GM21737 (cell line): Measurements from ENCODE around the gene SLC39A1.
"Not testable (repeated sequence)": the region's sequence is repeated elsewhere in the genome, so short reads cannot be mapped to it uniquely, and the experiment has no call there.

ENCODE experiments used
- ATAC-seq: cut with Tn5 transposase; IDR thresholded peaks from one replicate; pipeline ENCODE4 v1.9.1; 2021; ENCODE audit warnings: mild to moderate bottlenecking, moderate library complexity; ENCODE audit not compliant: unreplicated experiment

The SLC39A1 gene

GRCh38 chr1:153932156-153933131 is 30.9 kb downstream of the SLC39A1 start:
- ATAC-seq = no peak

- ATAC-seq = no peak
Observed at GRCh38 chr1:153929981-153930948, 33.1 kb downstream of the SLC39A1 start.

- ATAC-seq = no peak
Observed at GRCh38 chr1:153929426-153929825, 33.9 kb downstream of the SLC39A1 start.

- ATAC-seq = no peak
Observed at GRCh38 chr1:153928791-153929341, 34.5 kb downstream of the SLC39A1 start.

- ATAC-seq = no peak
Observed at GRCh38 chr1:153928245-153928644, 35.1 kb downstream of the SLC39A1 start.

- ATAC-seq = no peak
Observed at GRCh38 chr1:153926405-153926804, 36.9 kb downstream of the SLC39A1 start.

- peak; percentile 91 for ATAC-seq
Observed at GRCh38 chr1:153922972-153923925, 40.1 kb downstream of the SLC39A1 start, which contains the start of gene GATAD2B. Gene GATAD2B (minus strand): TSS chr1:153922972. CDS start chr1:153828347, 94,625 bp downstream.

- peak; percentile 25 for ATAC-seq
Observed at GRCh38 chr1:153922076-153922971, 41.0 kb downstream of the SLC39A1 start.

GRCh38 chr1:153921803-153922075 is 41.6 kb downstream of the SLC39A1 start:
- no peak for ATAC-seq

- no peak for ATAC-seq
Observed at GRCh38 chr1:153921080-153921802, 42.1 kb downstream of the SLC39A1 start.

- no peak for ATAC-seq
Observed at GRCh38 chr1:153919876-153920852, 43.2 kb downstream of the SLC39A1 start.

GRCh38 chr1:153916297-153916696 is 47.0 kb downstream of the SLC39A1 start:
- ATAC-seq = no peak

- no peak for ATAC-seq
Observed at GRCh38 chr1:153912349-153912748, 51.0 kb downstream of the SLC39A1 start.

GRCh38 chr1:153910560-153910959 is 52.8 kb downstream of the SLC39A1 start:
- not testable (repeated sequence) for ATAC-seq
